ENCODE data around the gene RGMB.
"Not testable (repeated sequence)": the region's sequence is repeated elsewhere in the genome, so short reads cannot be mapped to it uniquely, and the experiment has no call there.

RGMB gene, protein sequence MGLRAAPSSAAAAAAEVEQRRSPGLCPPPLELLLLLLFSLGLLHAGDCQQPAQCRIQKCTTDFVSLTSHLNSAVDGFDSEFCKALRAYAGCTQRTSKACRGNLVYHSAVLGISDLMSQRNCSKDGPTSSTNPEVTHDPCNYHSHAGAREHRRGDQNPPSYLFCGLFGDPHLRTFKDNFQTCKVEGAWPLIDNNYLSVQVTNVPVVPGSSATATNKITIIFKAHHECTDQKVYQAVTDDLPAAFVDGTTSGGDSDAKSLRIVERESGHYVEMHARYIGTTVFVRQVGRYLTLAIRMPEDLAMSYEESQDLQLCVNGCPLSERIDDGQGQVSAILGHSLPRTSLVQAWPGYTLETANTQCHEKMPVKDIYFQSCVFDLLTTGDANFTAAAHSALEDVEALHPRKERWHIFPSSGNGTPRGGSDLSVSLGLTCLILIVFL
- total RNA-seq: 26.8 reads per million, percentile 53 among the genes with 10 or more reads in this experiment

GRCh38 chr5:98773464-98774191, at the start of gene RGMB:
Gene RGMB (plus strand): TSS chr5:98773663. CDS start chr5:98774071, 408 bp downstream.
- peak; percentile 87 for DNase-seq

GRCh38 chr5:98726258-98726657, 47.2 kb upstream of the RGMB start:
- DNase-seq: no peak

GRCh38 chr5:98727686-98728085, 45.8 kb upstream of the RGMB start:
- DNase-seq: no peak

GRCh38 chr5:98734646-98735045, 38.8 kb upstream of the RGMB start:
- no peak for DNase-seq

- DNase-seq: no peak
Measured at GRCh38 chr5:98735806-98736507, 37.5 kb upstream of the RGMB start.

DNA sequence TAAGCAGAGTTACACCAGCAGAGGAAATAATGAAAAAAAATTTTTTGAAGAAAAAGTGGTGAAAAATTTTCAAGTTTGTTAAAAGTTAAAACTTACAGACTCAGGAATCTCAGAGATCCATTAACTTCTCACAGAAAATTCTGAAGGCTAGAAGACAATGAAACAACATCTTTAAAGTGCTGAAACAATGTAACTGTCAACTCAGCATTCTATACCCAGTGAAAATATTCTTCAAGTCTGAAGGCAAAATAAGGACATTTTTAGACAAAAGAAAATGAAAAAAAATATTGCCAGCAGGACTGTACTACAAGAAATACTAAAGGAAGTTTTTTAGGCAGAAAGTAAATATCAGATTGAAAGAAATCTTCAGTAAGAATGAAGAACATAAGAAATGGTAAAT, 36.7 kb upstream of the RGMB start:
- no peak for DNase-seq

GRCh38 chr5:98737441-98737840, 36.0 kb upstream of the RGMB start:
- DNase-seq: not testable (repeated sequence)

GRCh38 chr5:98738481-98739149, 34.8 kb upstream of the RGMB start:
- DNase-seq: not testable (repeated sequence)

GRCh38 chr5:98741926-98742325, 31.5 kb upstream of the RGMB start:
- no peak for DNase-seq

DNA sequence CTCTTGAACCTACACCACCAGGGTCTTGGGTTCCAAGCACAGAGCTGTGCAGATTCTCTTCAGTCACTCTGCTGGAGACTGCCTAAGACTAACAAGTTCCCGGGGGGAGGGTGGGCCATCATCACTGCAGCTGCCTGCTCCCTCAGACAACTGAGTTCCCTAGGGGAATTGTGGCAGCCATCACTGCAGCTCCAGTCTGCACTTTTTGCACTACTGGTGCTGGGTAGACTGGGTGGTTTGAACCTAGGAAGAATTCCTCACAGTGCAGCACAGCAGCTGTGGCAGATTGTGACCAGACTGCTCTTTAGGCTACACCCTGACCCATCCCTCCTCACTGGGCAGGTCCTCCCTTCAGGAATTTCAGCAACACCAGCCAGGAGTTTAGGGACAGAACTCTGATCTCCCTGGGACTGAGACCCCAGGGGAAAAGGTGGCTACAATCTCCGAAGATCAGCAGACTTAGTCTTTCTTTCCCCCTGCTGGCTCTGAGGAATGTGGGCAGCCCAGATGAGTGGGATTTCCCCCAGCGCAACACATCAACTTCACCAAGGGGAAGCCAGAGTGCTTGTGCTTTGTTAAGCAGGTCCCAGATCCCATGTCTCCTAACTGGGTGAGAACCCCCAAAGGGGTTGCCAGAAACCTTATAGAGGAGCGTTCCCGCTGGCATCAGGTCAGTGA, 30.9 kb upstream of the RGMB start:
- no peak for DNase-seq

- not testable (repeated sequence) for DNase-seq
Measured at GRCh38 chr5:98748259-98748658, 25.2 kb upstream of the RGMB start.

GRCh38 chr5:98749046-98749445, 24.4 kb upstream of the RGMB start:
- DNase-seq: no peak

- no peak for DNase-seq
Measured at GRCh38 chr5:98750693-98751092, 22.8 kb upstream of the RGMB start.

- DNase-seq: not testable (repeated sequence)
Measured at GRCh38 chr5:98752331-98752730, 21.1 kb upstream of the RGMB start.

- not testable (repeated sequence) for DNase-seq
Measured at GRCh38 chr5:98752801-98753200, 20.7 kb upstream of the RGMB start.

GRCh38 chr5:98753507-98753906, 20.0 kb upstream of the RGMB start:
- DNase-seq: no peak

DNA sequence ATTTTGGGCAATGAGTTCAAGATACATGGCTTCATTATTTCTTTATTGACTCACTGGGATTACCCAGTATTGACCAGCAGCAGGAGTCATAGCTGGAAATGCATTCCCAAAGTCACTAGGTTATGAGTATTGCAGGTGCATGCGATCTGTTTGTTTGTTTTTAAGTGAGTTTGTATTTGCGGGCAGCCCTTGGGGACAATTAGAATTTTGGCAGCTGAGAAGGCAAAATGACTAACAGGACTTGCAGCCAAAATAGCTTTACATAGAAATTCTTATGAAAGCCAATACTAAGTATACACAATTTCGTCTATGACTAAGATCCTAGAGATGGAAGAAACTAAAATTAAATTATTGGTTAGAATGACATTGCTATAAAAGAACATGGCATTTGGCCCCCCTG, 18.1 kb upstream of the RGMB start:
- DNase-seq: no peak

DNA sequence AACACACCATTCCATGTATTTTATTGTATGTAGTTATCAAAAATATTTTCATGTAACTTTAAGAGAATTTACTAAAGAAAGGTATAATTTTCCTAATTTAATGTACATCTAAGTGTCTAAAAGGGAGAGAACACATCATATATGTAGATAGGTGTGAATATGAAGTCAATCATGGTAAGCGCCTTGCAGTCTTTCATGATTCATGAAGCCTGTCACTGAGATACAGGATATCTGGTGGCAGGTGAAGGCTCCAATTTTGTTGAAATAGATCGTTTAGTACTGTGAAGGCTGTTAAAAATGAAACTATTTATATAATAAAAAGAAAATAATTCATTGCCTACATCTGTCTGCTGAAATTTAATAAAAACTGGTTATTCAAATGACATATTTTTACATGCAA, 15.5 kb upstream of the RGMB start:
- no peak for DNase-seq

- DNase-seq: no peak
Measured at GRCh38 chr5:98763001-98763630, 10.3 kb upstream of the RGMB start.

- DNase-seq: no peak
Measured at GRCh38 chr5:98765815-98766214, 7.6 kb upstream of the RGMB start.

DNA sequence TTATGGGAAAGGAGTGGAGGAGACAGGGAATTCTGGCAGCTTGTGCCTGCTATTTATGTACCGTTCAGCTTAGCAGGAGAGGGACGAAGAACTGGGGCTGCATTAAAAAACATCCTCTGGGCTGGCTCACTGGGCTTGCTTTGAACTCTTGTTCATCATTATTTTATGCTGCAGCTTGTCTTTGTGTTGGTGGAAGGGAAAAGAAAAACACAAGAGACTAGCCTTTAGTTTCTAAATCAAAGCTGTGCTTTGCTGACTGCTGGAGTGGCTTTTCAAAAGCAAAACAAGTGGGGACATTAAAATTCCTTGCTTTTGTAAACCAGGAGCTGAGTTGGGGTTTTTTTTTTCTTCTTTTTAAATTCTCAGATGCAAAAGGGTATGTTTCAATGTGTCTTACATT, 5.9 kb upstream of the RGMB start:
- no peak for DNase-seq
